Measurements from ENCODE around the gene CBFB. TPM values are rescaled to one million over a fixed set of nuclear protein-coding genes. Genes with fewer than 3 reads are reported as not detected.

The CBFB gene
- total RNA-seq, 1 donor from 2014 or later: 240 TPM

GRCh38 chr16:67088551-67088950, 59.6 kb downstream of the CBFB start:
- intact Hi-C loops (cut with micrococcal nuclease): no loop called here

GRCh38 chr16:67089101-67089500, 60.2 kb downstream of the CBFB start:
- intact Hi-C loops (cut with micrococcal nuclease): no loop called here

GRCh38 chr16:67091906-67092566, 63.1 kb downstream of the CBFB start:
- intact Hi-C loops (cut with micrococcal nuclease): no loop called here

- intact Hi-C loops (cut with micrococcal nuclease): no loop called here
Observed at GRCh38 chr16:67093098-67093726, 64.3 kb downstream of the CBFB start.

GRCh38 chr16:67098599-67098998, 69.7 kb downstream of the CBFB start:
- intact Hi-C loops (cut with micrococcal nuclease): no loop called here

- intact Hi-C loops (cut with micrococcal nuclease): loop anchor here (2.0 kb wide), 2 partner anchors 82 to 124 kb away; no protein-coding TSS in a partner anchor
Observed at GRCh38 chr16:67100569-67101310, 71.8 kb downstream of the CBFB start.

- intact Hi-C loops (cut with micrococcal nuclease): loop anchor here (2.0 kb wide), 2 partner anchors 83 to 125 kb away; no protein-coding TSS in a partner anchor
Observed at GRCh38 chr16:67101311-67102082, 72.5 kb downstream of the CBFB start.

- intact Hi-C loops (cut with micrococcal nuclease): no loop called here
Observed at GRCh38 chr16:67104061-67104460, 75.1 kb downstream of the CBFB start.

GRCh38 chr16:67104845-67105244, 75.9 kb downstream of the CBFB start:
- intact Hi-C loops (cut with micrococcal nuclease): loop anchor here (5.0 kb wide), 1 partner anchor 52 kb away; the partner anchor contains the start of genes FBXL8 and TRADD

GRCh38 chr16:67105246-67105645, 76.3 kb downstream of the CBFB start:
- intact Hi-C loops (cut with micrococcal nuclease): loop anchor here (5.0 kb wide), 1 partner anchor 52 kb away; the partner anchor contains the start of genes FBXL8 and TRADD

- intact Hi-C loops (cut with micrococcal nuclease): loop anchor here (5.0 kb wide), 1 partner anchor 51 kb away; the partner anchor contains the start of genes FBXL8 and TRADD
Observed at GRCh38 chr16:67105881-67106280, 76.9 kb downstream of the CBFB start.

- intact Hi-C loops (cut with micrococcal nuclease): loop anchor here (5.0 kb wide), 1 partner anchor 49 kb away; the partner anchor contains the start of genes FBXL8 and TRADD
Observed at GRCh38 chr16:67108489-67108888, 79.5 kb downstream of the CBFB start.

GRCh38 chr16:67108931-67109406, 80.0 kb downstream of the CBFB start:
- intact Hi-C loops (cut with micrococcal nuclease): loop anchor here (5.0 kb wide), 1 partner anchor 48 kb away; the partner anchor contains the start of genes FBXL8 and TRADD

GRCh38 chr16:67109407-67110135, 80.6 kb downstream of the CBFB start, which contains the start of gene PHAF1:
TSS of gene PHAF1 (plus strand) at chr16:67109941. CDS start at chr16:67110176, 235 bp downstream.
- intact Hi-C loops (cut with micrococcal nuclease): loop anchor here (5.0 kb wide), 1 partner anchor 48 kb away; the partner anchor contains the start of genes FBXL8 and TRADD

- intact Hi-C loops (cut with micrococcal nuclease): no loop called here
Observed at GRCh38 chr16:67111951-67112444, 83.0 kb downstream of the CBFB start.

GRCh38 chr16:67112591-67113399, 83.8 kb downstream of the CBFB start:
- intact Hi-C loops (cut with micrococcal nuclease): no loop called here

GRCh38 chr16:67114793-67115192, 85.8 kb downstream of the CBFB start:
- intact Hi-C loops (cut with micrococcal nuclease): no loop called here

- intact Hi-C loops (cut with micrococcal nuclease): no loop called here
Observed at GRCh38 chr16:67115639-67116038, 86.7 kb downstream of the CBFB start.
